Left cardiac atrium (tissue), 4 donors: ENCODE data around the gene RAB9A. TPM values are rescaled to one million over a fixed set of nuclear protein-coding genes. Genes with fewer than 3 reads are reported as not detected.
"Not testable (repeated sequence)": the region's sequence is repeated elsewhere in the genome, so short reads cannot be mapped to it uniquely, and the experiment has no call there.

Source experiments
- ATAC-seq, 2 donors: fragments of 200-7000 bp; cut with Tn5 transposase; one replicate each; pipeline ENCODE4 v1.9.1; 2020; ENCODE audit warnings: mild to moderate bottlenecking in 2 of 2, moderate library complexity in 2 of 2
- DNase-seq: peaks from one replicate; pipeline ENCODE4 v3.0.0-alpha.2; 2020
- intact Hi-C, 2 donors: fragments of 100-400 bp; cut with DNase I; formaldehyde crosslinking; loops; one replicate each; pipeline versions ENCODE4 v1.14.1 to v1.15.1; 2022 to 2023
- total RNA-seq, 2 donors: library from RNA; stranded (reverse); fragmentation: NEBNext Ultra II Directional; extraction: Animal tissue kit (Norgen Biotek cat#: 25700); gene quantifications; one replicate each; pipeline ENCODE4 v1.2.1, GENCODE V29; 2021
- donor health status: DM: no; HTN: yes; CAD: no.
- donor health status: DM: no; HTN: yes; CAD: no; lungs with severe emphysema.
- donor health status: DM: yes; HTN: yes; CAD: no.
- donor health status: Dilated cardiomyopathy.

The RAB9A gene
- total RNA-seq, 2 donors from 2014 or later: 21.4 to 25.2 TPM

GRCh38 chrX:13694983-13695382, 6.1 kb downstream of the RAB9A start:
- DNase-seq: no peak
- intact Hi-C loops: no loop called here
- ATAC-seq: no peak

GRCh38 chrX:13695601-13696115, 6.7 kb downstream of the RAB9A start:
- no peak for DNase-seq
- intact Hi-C loops: no loop called here
- ATAC-seq: no peak

DNA sequence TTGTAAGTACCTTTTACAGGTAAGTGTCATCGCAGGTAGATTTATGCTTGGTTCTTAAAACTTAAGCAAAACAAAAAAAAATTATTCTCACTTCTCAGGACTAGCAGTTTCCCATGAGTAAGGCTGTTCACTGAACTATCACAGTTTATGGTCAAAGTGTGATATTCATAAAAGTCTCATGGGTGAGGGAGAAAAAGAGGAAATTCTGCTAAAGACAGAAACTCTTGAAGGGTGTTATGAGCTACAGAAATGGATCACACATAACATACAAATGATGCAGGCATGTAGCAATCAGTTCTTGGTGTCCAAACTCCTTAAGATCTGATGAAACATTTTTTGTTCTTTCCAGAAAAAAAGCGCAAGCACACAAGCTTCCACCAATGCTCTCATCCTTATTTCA, 8.5 kb downstream of the RAB9A start:
- intact Hi-C loops: no loop called here
- no peak for ATAC-seq
- no peak for DNase-seq

- intact Hi-C loops: no loop called here
- ATAC-seq (no peak), DNase-seq (no peak)
Measured at GRCh38 chrX:13697976-13698375, 9.0 kb downstream of the RAB9A start.

DNA sequence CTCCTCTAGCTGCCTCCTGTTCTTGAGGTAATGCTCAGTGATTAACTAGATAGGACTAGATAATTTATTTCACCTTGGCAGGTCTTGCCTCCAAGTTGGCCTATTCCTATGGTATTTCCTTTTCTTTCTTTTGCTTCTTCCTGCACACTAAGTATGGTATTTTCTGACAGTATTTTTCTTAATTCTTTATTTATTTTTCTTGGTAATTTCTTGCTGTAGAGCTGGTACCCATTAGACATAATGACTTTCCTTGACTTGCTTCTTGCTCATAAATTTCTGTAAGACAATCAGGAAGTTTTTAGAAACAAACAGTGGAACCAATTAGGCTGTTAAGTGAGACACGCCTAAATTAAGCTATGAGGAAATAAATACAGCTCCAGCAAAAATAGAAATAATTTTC, 9.5 kb downstream of the RAB9A start:
- DNase-seq (no peak), ATAC-seq (no peak)
- intact Hi-C loops: no loop called here

DNA sequence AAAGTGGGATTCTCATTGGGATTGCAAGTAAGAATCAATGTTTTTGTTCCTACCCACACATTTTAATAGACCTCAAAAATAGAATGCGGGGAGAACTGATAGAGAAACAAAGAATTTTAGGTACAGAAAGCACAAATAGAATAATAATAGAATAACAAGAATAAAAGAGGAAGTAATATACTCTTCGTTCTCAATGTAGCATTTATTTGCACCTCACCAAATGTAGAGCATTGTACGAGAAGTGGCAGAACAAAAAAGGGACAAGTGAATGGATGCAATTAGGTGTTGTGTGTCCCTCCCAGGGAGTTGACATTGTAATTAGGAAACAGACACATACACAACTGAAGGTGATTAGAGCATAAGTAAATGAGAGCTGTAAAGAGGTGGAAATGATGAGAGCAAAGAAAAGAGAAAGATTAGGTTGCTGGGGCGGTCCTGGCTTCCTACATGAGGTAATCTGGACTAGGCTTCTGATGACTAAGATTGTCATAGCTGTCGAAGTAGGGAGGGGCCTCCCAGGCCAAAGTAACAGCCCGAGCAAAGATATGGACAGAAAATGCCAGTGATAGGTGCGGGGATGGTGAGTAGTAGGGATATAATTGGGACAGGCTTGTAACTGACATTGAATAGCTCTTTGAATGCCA, 10.4 kb downstream of the RAB9A start:
- intact Hi-C loops: no loop called here
- DNase-seq (no peak), ATAC-seq (peak; percentile 29 to 90)

DNA sequence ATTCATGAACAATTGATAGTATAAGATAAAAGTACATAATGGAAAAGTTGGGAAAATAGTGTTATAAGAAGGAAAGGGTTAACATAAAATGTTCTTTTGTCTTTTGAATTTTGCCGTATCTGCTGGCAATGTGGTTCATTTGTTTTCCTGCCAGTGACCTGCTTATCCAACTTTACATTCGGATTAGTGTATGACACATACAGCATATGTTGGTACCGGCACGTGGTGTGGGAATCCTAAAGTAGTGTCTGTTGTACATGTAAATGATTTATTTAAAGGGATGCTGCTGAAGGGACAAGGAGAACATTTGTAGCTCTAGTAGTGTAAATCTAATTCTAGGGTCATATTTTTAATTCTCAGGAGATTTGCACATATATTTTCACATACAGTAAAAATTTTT, 11.5 kb downstream of the RAB9A start:
- ATAC-seq: no peak
- no peak for DNase-seq
- intact Hi-C loops: no loop called here

DNA sequence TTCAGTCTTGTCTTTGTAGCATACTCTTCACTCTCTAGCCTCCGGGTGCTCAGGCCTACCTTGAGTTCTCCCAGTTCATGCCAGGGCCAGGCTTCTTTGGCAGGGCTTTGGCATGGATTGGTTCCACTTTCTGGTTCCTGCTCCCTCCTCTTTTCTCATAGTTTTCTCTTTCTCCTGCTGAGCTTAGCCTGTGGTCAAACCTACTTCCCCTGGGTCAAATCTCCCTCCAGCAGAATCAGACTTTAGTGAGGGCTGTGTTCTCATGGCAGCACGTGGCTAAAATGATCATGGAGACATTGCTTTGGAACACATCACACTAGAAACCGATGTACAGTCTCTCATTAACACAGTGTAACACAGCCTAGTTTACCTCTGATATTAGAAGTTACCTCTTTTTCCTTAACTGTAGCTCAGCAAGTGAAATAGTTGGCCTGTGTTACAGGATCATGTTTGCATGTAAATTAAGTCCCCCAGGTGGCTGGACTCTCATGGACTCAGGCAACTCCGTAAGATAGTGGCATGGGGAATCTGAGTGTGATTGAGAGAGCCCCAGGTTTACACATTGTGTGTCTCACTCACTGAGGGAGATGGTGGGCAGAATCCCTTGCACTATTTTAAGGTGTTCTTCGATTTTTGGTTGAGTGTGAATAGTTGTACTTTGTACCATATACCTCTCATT, 13.3 kb downstream of the RAB9A start:
- no peak for DNase-seq
- no peak for ATAC-seq
- intact Hi-C loops: no loop called here

GRCh38 chrX:13703135-13703534, 14.2 kb downstream of the RAB9A start:
- intact Hi-C loops: no loop called here
- DNase-seq (no peak), ATAC-seq (no peak)

DNA sequence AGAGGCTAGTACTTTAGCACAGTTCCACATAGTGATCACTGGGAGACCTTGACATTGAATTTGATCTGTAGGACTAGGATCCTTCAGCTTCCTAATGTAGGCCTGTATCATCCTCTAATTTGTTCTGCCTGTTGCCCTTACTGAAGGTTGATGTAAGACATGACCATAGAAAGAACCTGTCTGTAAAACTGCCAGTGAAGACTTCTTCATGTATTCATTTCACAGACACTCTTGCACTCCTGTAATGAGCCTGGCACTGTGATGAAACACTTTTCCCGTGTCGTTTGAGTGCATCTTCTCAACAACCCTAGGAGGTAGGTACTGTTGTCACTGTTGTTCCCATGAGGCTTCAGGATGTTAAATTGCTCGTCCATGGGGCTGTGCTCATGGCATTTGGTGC, 14.7 kb downstream of the RAB9A start:
- no peak for ATAC-seq
- intact Hi-C loops: no loop called here
- no peak for DNase-seq

DNA sequence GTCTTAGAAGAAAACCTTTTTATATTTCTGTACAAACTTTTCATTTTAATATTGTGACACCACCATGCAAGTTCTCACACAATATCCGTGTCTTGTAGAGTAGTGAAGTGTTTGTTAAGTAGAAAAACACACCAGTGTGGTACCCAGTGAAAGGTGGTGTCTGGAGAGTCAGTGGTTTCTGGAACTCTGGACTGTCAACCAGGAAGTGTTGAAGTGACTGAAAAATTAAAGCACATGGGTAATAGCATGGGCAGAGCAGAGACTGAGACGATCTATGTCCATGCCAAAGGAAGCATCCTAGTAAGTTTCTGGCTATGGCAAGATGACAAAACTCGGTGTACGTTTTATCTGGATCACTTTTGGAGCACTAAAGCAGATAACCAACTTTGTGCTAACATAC, 22.2 kb downstream of the RAB9A start:
- DNase-seq: no peak
- ATAC-seq: no peak
- intact Hi-C loops: no loop called here

- DNase-seq: no peak
- no peak for ATAC-seq
- intact Hi-C loops: no loop called here
Measured at GRCh38 chrX:13716455-13716854, 27.5 kb downstream of the RAB9A start.

- intact Hi-C loops: no loop called here
- ATAC-seq: peak in 1 of 2 donors; percentile 44
- no peak for DNase-seq
Measured at GRCh38 chrX:13716905-13717304, 28.0 kb downstream of the RAB9A start.

DNA sequence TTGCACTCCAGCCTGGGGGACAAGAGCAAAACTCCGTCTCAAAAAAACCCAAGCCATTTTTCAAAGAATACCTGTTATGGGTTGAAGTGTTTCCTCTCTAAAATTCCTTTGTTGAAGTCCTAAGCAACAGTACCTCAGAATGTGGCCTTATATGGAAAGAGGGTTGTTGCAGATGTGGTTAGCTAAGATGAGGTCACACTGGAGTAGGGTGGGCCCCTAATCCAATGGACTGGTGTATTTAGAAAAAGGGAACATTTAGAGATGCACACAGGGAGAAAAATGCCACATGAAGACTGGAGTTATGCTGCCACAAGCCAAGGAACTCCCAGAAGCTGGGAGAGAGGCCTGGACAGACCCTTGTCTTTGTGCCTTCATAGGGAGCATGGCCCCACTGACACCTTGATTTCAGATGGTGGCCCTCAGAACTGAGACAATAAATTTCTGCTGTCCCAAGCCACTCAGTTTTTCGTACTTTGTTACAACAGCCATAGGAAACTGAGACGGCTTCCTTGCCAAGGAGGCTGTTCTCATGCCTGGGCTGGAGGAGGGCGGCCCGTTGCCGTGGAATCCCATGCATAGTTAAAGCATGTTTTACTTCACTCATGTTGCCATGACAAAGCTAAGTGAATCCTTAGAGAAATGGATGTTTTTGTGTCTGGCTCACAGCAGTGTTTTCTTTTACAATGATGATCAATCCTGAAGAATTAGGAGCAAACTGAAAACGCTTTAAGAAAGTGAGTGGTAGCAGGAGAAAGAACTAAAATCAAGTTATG, 29.0 kb downstream of the RAB9A start:
- intact Hi-C loops: no loop called here
- DNase-seq (peak; percentile 44), ATAC-seq (peak; percentile 70 to 89)

DNA sequence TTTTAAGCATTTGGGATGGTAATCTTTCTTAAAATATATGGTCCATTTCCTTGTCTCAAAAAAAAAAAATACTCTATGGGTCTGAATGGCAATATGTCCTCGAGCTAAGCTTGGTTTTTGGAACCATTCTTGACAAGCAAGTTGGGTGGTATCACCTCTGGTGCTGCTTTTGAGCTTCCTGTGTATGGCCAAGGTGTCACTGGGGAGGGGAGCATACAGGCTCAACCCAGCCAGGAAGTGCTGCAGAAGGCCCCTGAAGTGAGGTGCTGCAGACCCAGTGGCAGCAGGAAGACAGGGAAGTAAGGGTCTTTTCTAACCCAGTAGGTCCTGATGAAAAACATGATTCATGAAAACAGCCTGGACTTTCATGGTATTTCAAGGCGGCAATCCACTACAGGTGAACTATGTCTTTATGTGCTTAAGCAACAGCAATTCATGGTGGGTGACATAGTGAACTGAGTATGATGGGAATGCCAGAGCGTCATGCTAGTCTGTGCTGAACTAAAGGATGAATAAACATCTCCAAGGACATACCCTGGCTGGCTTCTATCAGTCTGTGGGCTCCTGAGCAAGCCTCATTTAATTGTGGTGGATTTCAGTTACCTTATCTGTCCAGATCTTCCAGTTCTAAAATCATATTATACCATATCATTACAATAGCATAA, 30.4 kb downstream of the RAB9A start:
- ATAC-seq (no peak), DNase-seq (no peak)
- intact Hi-C loops: no loop called here

DNA sequence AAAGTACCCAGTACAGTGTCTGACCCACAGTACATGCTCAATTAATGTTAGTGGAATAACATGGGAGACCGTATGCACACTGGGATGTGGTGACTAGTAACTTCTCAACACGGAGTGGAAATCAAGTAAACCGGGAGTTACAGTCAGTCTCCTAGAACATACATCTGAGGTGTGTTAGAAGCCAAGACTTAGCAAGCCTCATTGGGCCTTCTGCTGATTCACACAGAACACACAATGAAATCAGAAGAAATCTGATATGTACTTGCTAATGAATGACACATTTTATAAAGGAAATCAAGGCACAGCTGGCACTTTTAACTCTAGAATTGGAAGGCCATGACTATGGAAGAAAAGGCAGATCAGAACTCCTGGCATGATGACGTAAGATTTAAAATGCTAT, 32.4 kb downstream of the RAB9A start:
- ATAC-seq: no peak
- DNase-seq: no peak
- intact Hi-C loops: no loop called here

GRCh38 chrX:13721819-13722519, 33.0 kb downstream of the RAB9A start:
- peak in 1 of 2 donors; percentile 64 for ATAC-seq
- intact Hi-C loops: no loop called here

DNA sequence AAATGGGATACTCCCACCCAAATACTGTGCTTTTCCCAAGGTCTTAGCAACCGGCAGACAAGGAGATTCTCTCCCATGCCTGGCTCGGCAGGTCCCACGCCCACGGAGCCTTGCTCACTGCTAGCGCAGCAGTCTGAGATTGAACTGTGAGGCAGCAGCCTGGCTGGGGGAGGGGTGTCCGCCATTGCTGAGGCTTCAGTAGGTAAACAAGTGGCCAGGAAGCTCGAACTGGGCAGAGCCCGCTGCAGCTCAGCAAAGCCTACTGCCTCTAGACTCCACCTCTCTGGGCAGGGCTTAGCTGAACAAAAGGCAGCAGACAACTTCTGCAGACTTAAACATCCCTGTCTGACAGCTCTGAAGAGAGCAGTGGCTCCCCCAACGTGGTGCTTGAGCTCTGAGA, 36.0 kb downstream of the RAB9A start:
- DNase-seq, ATAC-seq, intact Hi-C loops: not testable (repeated sequence)

More at GRCh38 chrX:13721819-13722519, 33.0 kb downstream of the RAB9A start:
- DNase-seq: no peak

DNA sequence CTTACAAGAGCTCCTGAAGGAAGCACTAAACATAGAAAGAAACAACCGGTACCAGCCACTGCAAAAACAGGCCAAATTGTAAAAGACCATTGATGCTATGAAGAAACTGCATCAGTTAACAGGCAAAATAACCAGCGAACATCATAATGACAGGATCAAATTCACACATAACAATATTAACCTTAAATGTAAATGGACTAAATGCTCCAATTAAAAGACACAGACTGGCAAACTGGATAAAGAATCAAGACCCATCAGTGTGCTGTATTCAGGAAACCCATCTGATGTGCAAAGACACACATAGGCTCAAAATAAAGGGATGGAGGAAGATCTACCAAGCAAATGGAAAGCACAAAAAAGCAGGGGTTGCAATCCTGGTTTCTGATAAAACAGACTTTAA, 37.7 kb downstream of the RAB9A start:
- ATAC-seq, DNase-seq, intact Hi-C loops: not testable (repeated sequence)
